A673 (cell line): ENCODE results near the gene CUTA. TPM values are rescaled to one million over a fixed set of nuclear protein-coding genes. Genes with fewer than 3 reads are reported as not detected.

Experiments
- BruUV-seq: library from RNA; stranded (reverse); fragments of 400-500 nt; replicated peaks from 2 replicates; lab custom pipeline; 2021; lab: Mats Ljungman, UMichigan
- CTCF ChIA-PET: fragments of 300-600 bp; sonication (Branson Sonifier 250); formaldehyde crosslinking; loops from one replicate; lab custom pipeline; 2022; ENCODE audit warnings: antibody characterized with exemption; lab: Charles Lee
- POLR2A ChIA-PET: fragments of 300-600 bp; sonication (Branson Sonifier 250); formaldehyde crosslinking; loops from one replicate; lab custom pipeline; 2022; ENCODE audit warnings: antibody characterized with exemption; ENCODE audit not compliant: low non-redundant PET; lab: Charles Lee
- DNase-seq: peaks from one replicate; pipeline ENCODE4 v3.0.0-alpha.2; 2015; ENCODE audit warnings: low spot score
- H3K27ac ChIP-seq: fragments of 200-600 bp; sonication (generic); 2 replicates; pipeline ENCODE4 v1.5.1; 2016; ENCODE audit warnings: mixed run types, low read depth, mild to moderate bottlenecking, mixed read lengths, antibody characterized with exemption, low read length; ENCODE audit not compliant: poor library complexity, severe bottlenecking
- H3K27me3 ChIP-seq: fragments of 200-600 bp; sonication (generic); replicated peaks from 2 replicates; pipeline ENCODE4 v1.6.1; 2017; ENCODE audit warnings: mixed run types, low read depth, mild to moderate bottlenecking, mixed read lengths, antibody characterized with exemption, low read length; ENCODE audit not compliant: insufficient read depth, poor library complexity
- H3K36me3 ChIP-seq: fragments of 200-600 bp; sonication (generic); 2 replicates; pipeline ENCODE4 v1.6.1; 2016; ENCODE audit warnings: mixed run types, mild to moderate bottlenecking, mixed read lengths, antibody characterized with exemption, low read length; ENCODE audit not compliant: insufficient read depth, poor library complexity, severe bottlenecking
- H3K4me1 ChIP-seq: fragments of 200-600 bp; sonication (generic); 2 replicates; pipeline ENCODE4 v1.6.1; 2017; ENCODE audit warnings: mixed run types, mild to moderate bottlenecking, mixed read lengths, antibody characterized with exemption, low read length; ENCODE audit not compliant: insufficient read depth, poor library complexity, severe bottlenecking
- H3K4me3 ChIP-seq: fragments of 200-600 bp; sonication (generic); 2 replicates; pipeline ENCODE4 v1.5.1; 2016; ENCODE audit warnings: low read depth, mixed run types, mild to moderate bottlenecking, mixed read lengths, low read length; ENCODE audit not compliant: poor library complexity, severe bottlenecking
- H3K9me3 ChIP-seq: fragments of 200-600 bp; sonication (generic); 2 replicates; pipeline ENCODE4 v1.6.1; 2016; ENCODE audit warnings: mixed run types, low read depth, mild to moderate bottlenecking, mixed read lengths, antibody characterized with exemption, low read length; ENCODE audit not compliant: poor library complexity, severe bottlenecking
- CTCF ChIP-seq: fragments of 300-800, 200-600 bp; sonication (generic); conservative IDR thresholded peaks from 2 replicates; pipeline ENCODE4 v1.5.1; 2017; ENCODE audit warnings: low read depth, mild to moderate bottlenecking, antibody characterized with exemption, low read length, moderate library complexity, mixed read lengths
- EZH2 ChIP-seq: fragments of 200-600 bp; sonication (generic); IDR thresholded peaks from 2 replicates; pipeline ENCODE4 v1.6.1; 2017; ENCODE audit warnings: borderline replicate concordance, low read depth, mild to moderate bottlenecking, mixed read lengths, antibody characterized with exemption, low read length; ENCODE audit not compliant: poor library complexity, severe bottlenecking
- intact Hi-C: fragments of 100-400 bp; cut with micrococcal nuclease; formaldehyde crosslinking; loops from one replicate; pipeline ENCODE4 v1.10.0; 2022; ENCODE audit not compliant: unreplicated experiment
- total RNA-seq: library from RNA; stranded (reverse); gene quantifications from 2 replicates; pipeline ENCODE4 v1.2.3, GENCODE V29; 2021

The CUTA gene
- total RNA-seq, 1 experiment from 2014 or later, result 221 TPM

GRCh38 chr6:33377171-33377570 lies 40.7 kb downstream of the CUTA start:
- CTCF ChIA-PET, result no interaction called here
- H3K36me3 ChIP-seq, result no peaks in the 10 kb centered on the region
- H3K27ac ChIP-seq, result no peak overlapping the region
- intact Hi-C loops, result no loop called here
- POLR2A ChIA-PET, result no interaction called here
- H3K4me3 ChIP-seq, result no peak overlapping the region
- no TSS peak for BruUV-seq
- no peaks in the 10 kb centered on the region for H3K9me3 ChIP-seq
- no peak for TF ChIP-seq EZH2
- no peak for TF ChIP-seq CTCF
- DNase-seq, result no peak
- peaks cover 15% of the 10 kb centered on the region for H3K4me1 ChIP-seq
- H3K27me3 ChIP-seq, result no peaks in the 10 kb centered on the region

DNA sequence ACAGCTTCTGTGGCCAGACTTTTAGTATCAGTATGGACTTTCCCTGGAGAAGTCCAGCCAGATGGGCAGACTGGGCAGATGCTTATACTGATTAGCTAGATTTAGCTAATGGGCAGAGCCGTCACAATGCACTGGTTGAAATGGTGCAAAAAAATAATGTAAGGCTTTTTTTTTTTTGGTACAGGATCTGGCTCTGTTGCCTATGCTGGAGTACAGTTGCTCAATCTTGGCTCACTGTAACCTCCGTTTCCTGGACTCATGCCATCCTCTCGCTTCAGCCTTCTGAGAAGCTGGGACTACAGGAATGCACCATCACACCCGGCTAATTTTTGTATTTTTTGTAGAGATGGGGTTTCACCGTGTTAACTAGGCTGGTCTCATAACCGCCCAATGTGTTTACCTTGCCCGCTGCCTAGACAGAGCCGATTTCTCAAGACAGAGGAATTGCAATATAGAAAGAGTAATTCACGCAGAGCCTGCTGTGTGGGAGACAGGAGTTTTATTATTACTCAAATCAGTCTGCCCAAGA lies 42.7 kb downstream of the CUTA start:
- POLR2A ChIA-PET, result interaction anchor here (0.7 kb wide), 1 partner anchor 94 kb away, joined by 6 read pairs; no protein-coding TSS in a partner anchor
- Histone ChIP-seq H3K4me3 (no peak overlapping the region), H3K36me3 (no peaks in the 10 kb centered on the region), H3K27me3 (no peaks in the 10 kb centered on the region), H3K27ac (no peak overlapping the region), H3K4me1 (peaks cover 15% of the 10 kb centered on the region), H3K9me3 (no peaks in the 10 kb centered on the region)
- BruUV-seq, result no TSS peak
- peak; percentile 63 for DNase-seq
- CTCF ChIA-PET, result no interaction called here
- intact Hi-C loops, result no loop called here
- no peak for TF ChIP-seq CTCF
- TF ChIP-seq EZH2, result no peak

- Histone ChIP-seq H3K9me3 (no peaks in the 10 kb centered on the region), H3K27ac (no peak overlapping the region), H3K27me3 (no peaks in the 10 kb centered on the region), H3K4me1 (peaks cover 15% of the 10 kb centered on the region), H3K36me3 (no peaks in the 10 kb centered on the region), H3K4me3 (no peak overlapping the region)
- POLR2A ChIA-PET, result no interaction called here
- DNase-seq, result no peak
- no TSS peak for BruUV-seq
- intact Hi-C loops, result no loop called here
- no peak for TF ChIP-seq EZH2
- TF ChIP-seq CTCF, result no peak
- CTCF ChIA-PET, result no interaction called here
Measured at GRCh38 chr6:33373960-33374910, 43.7 kb downstream of the CUTA start.
